Lower leg skin (tissue), 4 donors: ENCODE measurements around the gene COL18A1. TPM values are rescaled to one million over a fixed set of nuclear protein-coding genes. Genes with fewer than 3 reads are reported as not detected.
A peak's percentile ranks its signal among the peaks of the same experiment; 100 is the strongest.

Experiments
- DNase-seq, 2 donors: peaks; one replicate each; pipeline ENCODE4 v3.0.0-alpha.2; 2019; ENCODE audit warnings: low spot score in 2 of 2
- H3K4me3 ChIP-seq: fragments of 200-600 bp; sonication (generic); 2 replicates; pipeline ENCODE4 v1.5.1; 2017; ENCODE audit warnings: mild to moderate bottlenecking, low read depth; ENCODE audit not compliant: poor library complexity, severe bottlenecking
- POLR2A ChIP-seq, 2 donors: fragments of 450-650 bp; IDR thresholded peaks; one replicate each; pipeline ENCODE4 v1.6.1; 2016 to 2017; ENCODE audit warnings: antibody characterized with exemption in 2 of 2, mild to moderate bottlenecking in 1 of 2, moderate library complexity in 1 of 2
- WGBS, 2 donors: methylation state at CpG; one replicate each; pipeline ENCODE4 v1.1.5; 2018; 5-methylcytosine and 5-hydroxymethylcytosine counted together
- intact Hi-C: fragments of 100-400 bp; cut with DNase I; formaldehyde crosslinking; loops from one replicate; pipeline ENCODE4 v1.15.0; 2023; ENCODE audit warnings: low total_unique reads
- total RNA-seq, 4 donors: library from RNA; depleted of rRNA; stranded (reverse); fragments of >200 nt; gene quantifications; one replicate each; pipeline ENCODE4 v1.1.0, GENCODE V29; 2016
- TF ChIP-seq, protein P1 (sequence below), 3 donors: fragments of 450-650 bp; IDR thresholded peaks; one replicate each; pipeline ENCODE4 v1.5.1; 2016; ENCODE audit warnings: antibody characterized with exemption in 3 of 3, mild to moderate bottlenecking in 3 of 3, moderate library complexity in 2 of 3

The COL18A1 gene
- total RNA-seq, 4 donors from 2014 or later = 63.3 to 126 (median 85.9) TPM

DNA sequence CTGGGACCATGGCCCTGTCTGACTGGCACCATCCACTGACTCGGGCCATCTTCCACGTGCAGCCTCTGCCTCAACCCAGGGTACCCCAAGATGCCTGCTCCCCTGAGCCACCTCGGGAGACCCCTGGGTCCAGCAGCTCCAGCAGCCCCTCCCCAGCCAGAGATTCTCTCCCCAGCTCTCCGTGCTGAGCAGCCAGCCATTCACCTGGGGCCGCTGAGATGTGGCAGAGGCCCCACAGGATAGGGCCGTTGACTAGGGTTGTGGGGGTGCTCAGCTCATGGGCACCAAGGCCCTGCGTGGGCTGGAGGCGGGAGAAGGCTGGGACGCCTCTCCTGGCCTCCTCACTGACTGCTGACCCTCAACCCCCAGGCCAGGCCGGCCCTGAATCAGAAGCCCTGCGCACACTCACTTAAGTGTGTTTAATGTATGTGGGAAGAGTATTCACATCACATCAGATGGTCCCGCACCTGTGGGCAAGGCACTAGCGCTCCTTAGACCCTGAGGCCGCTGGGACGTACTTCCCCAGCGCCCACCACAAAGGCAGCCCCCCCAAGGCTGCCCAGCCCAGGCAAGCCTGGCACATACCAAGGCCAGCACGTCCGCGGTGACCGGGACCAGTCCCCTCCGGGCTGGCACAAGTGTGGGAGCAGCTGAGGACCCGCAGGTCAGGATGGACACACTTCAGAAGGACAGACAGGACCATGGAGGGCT is 109.5 kb downstream of the COL18A1 start:
- peak in 1 of 2 donors; percentile 50 for DNase-seq
- intact Hi-C loops = no loop called here
- TF ChIP-seq, protein P1, sequence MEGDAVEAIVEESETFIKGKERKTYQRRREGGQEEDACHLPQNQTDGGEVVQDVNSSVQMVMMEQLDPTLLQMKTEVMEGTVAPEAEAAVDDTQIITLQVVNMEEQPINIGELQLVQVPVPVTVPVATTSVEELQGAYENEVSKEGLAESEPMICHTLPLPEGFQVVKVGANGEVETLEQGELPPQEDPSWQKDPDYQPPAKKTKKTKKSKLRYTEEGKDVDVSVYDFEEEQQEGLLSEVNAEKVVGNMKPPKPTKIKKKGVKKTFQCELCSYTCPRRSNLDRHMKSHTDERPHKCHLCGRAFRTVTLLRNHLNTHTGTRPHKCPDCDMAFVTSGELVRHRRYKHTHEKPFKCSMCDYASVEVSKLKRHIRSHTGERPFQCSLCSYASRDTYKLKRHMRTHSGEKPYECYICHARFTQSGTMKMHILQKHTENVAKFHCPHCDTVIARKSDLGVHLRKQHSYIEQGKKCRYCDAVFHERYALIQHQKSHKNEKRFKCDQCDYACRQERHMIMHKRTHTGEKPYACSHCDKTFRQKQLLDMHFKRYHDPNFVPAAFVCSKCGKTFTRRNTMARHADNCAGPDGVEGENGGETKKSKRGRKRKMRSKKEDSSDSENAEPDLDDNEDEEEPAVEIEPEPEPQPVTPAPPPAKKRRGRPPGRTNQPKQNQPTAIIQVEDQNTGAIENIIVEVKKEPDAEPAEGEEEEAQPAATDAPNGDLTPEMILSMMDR (IDR thresholded peaks at IDR 0.05) = no peak
- no peak for TF ChIP-seq POLR2A (IDR thresholded peaks at IDR 0.05)
- 87 to 93% methylated on average over 19 to 21 of the region's 22 CpGs for WGBS, 2 donors
- no peak overlapping the region for H3K4me3 ChIP-seq

DNA sequence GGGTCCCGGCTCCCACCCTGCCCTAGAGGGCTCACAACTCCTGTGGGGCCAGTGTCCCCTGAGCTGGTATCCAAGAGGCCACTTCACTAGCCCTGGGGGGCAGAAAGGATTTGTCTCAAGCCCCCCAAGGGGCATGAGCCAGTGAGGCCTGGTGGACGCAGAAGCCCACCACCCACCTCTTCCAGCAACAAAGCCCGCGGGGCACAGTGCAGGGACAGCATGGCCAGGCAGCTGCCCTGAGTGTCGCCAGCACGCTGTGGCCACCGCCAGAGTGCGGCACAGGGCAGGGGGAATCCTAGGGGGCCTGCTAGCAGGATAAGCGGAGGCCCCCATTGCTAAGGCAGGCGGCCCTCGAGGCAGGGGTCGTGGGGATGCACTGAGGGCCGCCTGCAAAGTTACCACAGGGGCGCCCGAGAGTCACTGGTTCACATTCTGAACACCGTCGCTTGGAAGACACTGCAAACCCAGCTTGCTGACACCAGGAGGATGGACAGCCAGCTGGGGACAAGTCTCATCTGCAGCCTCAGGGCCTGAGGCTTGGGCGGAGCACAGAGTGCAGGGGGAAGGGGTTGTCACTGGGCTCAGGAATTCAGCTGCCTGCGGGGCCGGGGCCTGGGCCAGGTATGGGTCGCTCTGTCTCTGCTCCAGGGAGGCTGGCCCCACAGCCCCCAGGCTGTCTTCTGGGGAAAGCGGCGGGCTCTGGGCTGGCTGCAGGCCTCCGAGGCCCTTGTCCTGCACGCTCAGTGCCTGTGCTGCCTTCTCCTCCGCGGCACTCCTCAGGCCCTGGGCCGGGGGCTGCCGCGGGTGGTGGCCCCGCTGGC is 110.5 kb downstream of the COL18A1 start:
- 88 to 89% methylated on average over 27 to 31 of the region's 31 CpGs for WGBS, 2 donors
- DNase-seq = peak in 1 of 2 donors; percentile 70
- intact Hi-C loops = no loop called here
- TF ChIP-seq, protein P1 (IDR thresholded peaks at IDR 0.05) = no peak
- TF ChIP-seq POLR2A (IDR thresholded peaks at IDR 0.05) = no peak
- H3K4me3 ChIP-seq = no peak overlapping the region

DNA sequence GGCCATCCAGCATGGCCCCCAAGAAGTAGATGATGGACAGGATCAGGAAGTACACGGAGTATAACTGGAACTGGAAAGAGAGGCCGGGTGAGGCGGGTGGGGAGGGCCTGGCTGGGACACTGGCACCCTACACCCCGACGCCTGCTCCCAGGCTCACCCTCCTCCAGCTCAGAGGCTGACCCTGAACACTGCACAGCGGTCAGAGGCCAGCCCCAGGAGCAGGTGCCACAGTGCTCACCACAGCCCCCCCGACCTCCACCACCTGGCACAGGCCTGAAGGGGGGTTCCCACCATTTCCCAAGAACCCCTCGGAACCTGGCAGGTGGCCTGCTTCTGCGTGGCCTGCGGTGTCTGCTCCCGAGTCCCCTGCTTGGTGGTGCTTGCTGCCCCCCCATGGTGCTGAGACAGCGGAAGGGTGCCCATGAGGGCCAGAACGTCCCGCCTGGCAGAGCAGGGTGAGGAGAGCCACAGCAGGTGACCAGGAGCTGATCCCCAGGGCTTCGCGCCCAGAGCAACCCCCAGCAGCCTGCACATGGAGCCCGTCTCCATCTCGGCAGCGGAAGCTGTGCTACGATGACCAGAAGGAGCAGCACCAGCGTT is 111.2 kb downstream of the COL18A1 start:
- no peak for TF ChIP-seq POLR2A (IDR thresholded peaks at IDR 0.05)
- TF ChIP-seq, protein P1 (IDR thresholded peaks at IDR 0.05) = no peak
- intact Hi-C loops = no loop called here
- H3K4me3 ChIP-seq = no peak overlapping the region
- WGBS, 2 donors = 90 to 94% methylated on average over 16 to 17 of the region's 21 CpGs
- DNase-seq = peak in 1 of 2 donors; percentile 73

DNA sequence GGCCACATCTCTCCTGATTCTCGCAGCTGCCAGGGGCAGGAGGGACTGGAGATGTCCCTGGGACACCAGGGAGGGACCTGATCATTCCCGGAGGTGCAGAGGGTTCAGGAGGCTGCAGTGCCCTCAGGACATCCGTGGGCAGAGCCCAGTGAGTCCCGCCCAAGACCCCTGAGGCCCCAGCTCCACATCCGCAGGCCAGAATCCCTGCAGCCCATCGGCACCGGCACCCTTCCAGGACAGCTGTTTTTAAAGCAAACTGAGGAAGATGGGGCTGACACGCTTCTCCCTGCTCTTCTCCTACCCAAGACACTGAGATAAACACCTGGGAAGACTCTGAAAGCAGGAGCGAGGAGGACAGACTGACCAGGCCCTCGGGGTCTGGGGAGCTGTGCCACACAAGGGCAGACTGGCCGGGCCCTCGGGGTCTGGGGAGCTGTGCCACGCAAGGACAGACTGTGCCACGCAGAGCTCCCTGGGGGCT is 111.7 kb downstream of the COL18A1 start:
- TF ChIP-seq POLR2A (IDR thresholded peaks at IDR 0.05) = no peak
- TF ChIP-seq, protein P1 (IDR thresholded peaks at IDR 0.05) = no peak
- no peak overlapping the region for H3K4me3 ChIP-seq
- WGBS, 2 donors = 88 to 89% methylated on average over 14 of the region's 14 CpGs
- intact Hi-C loops = no loop called here
- no peak for DNase-seq

DNA sequence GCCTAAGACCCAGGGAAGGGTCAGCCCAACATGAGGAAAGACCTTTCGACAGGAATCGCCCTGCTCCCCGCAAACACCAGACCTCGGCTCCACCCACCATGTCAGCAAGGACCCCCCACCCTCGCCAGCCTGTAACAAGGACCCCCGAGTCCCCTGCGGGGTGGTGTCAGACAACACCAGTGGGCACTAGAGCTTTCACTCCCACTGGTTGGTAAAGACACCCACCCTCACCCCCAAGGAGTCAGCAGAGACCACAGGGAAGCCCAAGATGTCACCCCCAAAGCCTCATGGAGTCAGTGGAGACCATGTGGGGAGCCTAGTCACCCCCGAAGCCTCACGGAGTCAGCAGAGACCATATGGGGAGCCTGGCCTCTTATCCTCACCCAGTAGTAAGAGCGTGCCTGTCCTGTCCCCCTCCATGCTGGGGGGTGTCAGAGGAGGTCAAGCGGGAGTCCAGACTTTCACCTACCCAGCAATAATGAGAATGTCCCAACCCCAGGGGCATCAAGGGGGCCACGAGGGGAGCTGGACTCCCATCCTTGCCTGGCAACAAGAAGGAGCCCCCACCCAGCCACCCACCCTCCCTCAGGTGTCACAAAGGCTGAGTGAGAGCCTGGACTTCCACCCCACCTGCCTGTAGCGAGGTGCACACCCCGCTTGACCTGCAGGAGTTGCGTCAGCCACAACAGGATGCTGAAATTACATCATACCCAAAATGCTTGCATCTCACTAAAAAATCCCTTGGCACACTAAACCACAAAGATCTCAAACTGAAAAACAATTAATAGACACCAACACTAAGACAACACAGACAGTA is 112.5 kb downstream of the COL18A1 start:
- 96% methylated on average over 15 of the region's 15 CpGs for whole genome bisulfite sequencing, 2 donors
- no peak overlapping the region for H3K4me3 ChIP-seq
- no peak for TF ChIP-seq POLR2A (IDR thresholded peaks at IDR 0.05)
- TF ChIP-seq, protein P1 (IDR thresholded peaks at IDR 0.05) = no peak
- intact Hi-C loops = no loop called here
- DNase-seq = peak in 1 of 2 donors; percentile 72
